Measurements from ENCODE around the gene PROC. TPM values are rescaled to one million over a fixed set of nuclear protein-coding genes. Genes with fewer than 3 reads are reported as not detected.

PROC gene
- total RNA-seq, 1 donor: not detected

GRCh38 chr2:127413782-127414637 is 4.2 kb upstream of the PROC start:
- peak; percentile 65 for DNase-seq (ENCODE audit: low read depth)
- no peak overlapping the region for H3K4me3 ChIP-seq (ENCODE audit: low read depth, low read length)
- TF ChIP-seq CTCF (IDR thresholded peaks at IDR 0.05; ENCODE audit: insufficient read depth, low read length): no peak

GRCh38 chr2:127414638-127415592 is 3.3 kb upstream of the PROC start:
- no peak overlapping the region for H3K4me3 ChIP-seq (ENCODE audit: low read depth, low read length)
- no peak for DNase-seq (ENCODE audit: low read depth)
- no peak for TF ChIP-seq CTCF (IDR thresholded peaks at IDR 0.05; ENCODE audit: insufficient read depth, low read length)

GRCh38 chr2:127415593-127416505 is 2.4 kb upstream of the PROC start:
- no peak for DNase-seq (ENCODE audit: low read depth)
- no peak overlapping the region for H3K4me3 ChIP-seq (ENCODE audit: low read depth, low read length)
- peak; percentile 13 for TF ChIP-seq CTCF (IDR thresholded peaks at IDR 0.05; ENCODE audit: insufficient read depth, low read length)

GRCh38 chr2:127416506-127417001 is 1.7 kb upstream of the PROC start:
- H3K4me3 ChIP-seq (ENCODE audit: low read depth, low read length): no peak overlapping the region
- TF ChIP-seq CTCF (IDR thresholded peaks at IDR 0.05; ENCODE audit: insufficient read depth, low read length): no peak
- DNase-seq (ENCODE audit: low read depth): no peak

- H3K4me3 ChIP-seq (ENCODE audit: low read depth, low read length): no peak overlapping the region
- no peak for TF ChIP-seq CTCF (IDR thresholded peaks at IDR 0.05; ENCODE audit: insufficient read depth, low read length)
- DNase-seq (ENCODE audit: low read depth): no peak
These were observed 821 bp upstream of the PROC start for GRCh38 chr2:127417406-127417805.

- DNase-seq (ENCODE audit: low read depth): no peak
- no peak for TF ChIP-seq CTCF (IDR thresholded peaks at IDR 0.05; ENCODE audit: insufficient read depth, low read length)
- H3K4me3 ChIP-seq (ENCODE audit: low read depth, low read length): no peak overlapping the region
These were observed 844 bp downstream of the PROC start for GRCh38 chr2:127419112-127419430.
